Aorta (tissue), 5 donors: ENCODE results near the gene NDUFA8. TPM values are rescaled to one million over a fixed set of nuclear protein-coding genes. Genes with fewer than 3 reads are reported as not detected.

ENCODE experiments used
- ATAC-seq: fragments of 200-7000 bp; cut with Tn5 transposase; one replicate; pipeline ENCODE4 v1.9.1; 2022; ENCODE audit warnings: moderate library complexity; ENCODE audit not compliant: low FRiP score
- DNase-seq, 2 donors: peaks; one replicate each; pipeline ENCODE4 v3.0.0-alpha.2; 2020
- H3K27ac ChIP-seq, 2 donors: one replicate each; pipeline ENCODE4 v1.5.1; 2013; ENCODE audit warnings: low read length in 2 of 2, mild to moderate bottlenecking in 2 of 2, moderate library complexity in 2 of 2, control low read depth in 1 of 2, inconsistent platforms in 1 of 2, low read depth in 1 of 2
- H3K27me3 ChIP-seq, 2 donors: one replicate each; pipeline ENCODE4 v1.6.1; 2013; ENCODE audit warnings: control low read depth in 1 of 2, low read length in 1 of 2, mild to moderate bottlenecking in 1 of 2, moderate library complexity in 1 of 2; ENCODE audit not compliant: insufficient read depth in 2 of 2, control insufficient read depth in 1 of 2
- H3K36me3 ChIP-seq, 2 donors: one replicate each; pipeline ENCODE4 v1.6.1; 2013; ENCODE audit warnings: control low read depth in 1 of 2, low read length in 1 of 2, mild to moderate bottlenecking in 1 of 2; ENCODE audit not compliant: insufficient read depth in 2 of 2, control insufficient read depth in 1 of 2
- H3K4me1 ChIP-seq, 2 donors: one replicate each; pipeline ENCODE4 v1.6.1; 2013; ENCODE audit warnings: low read length in 2 of 2, control low read depth in 1 of 2, mild to moderate bottlenecking in 1 of 2, moderate library complexity in 1 of 2; ENCODE audit not compliant: insufficient read depth in 2 of 2, control insufficient read depth in 1 of 2
- H3K4me3 ChIP-seq, 2 donors: one replicate each; pipeline ENCODE4 v1.5.1; 2013; ENCODE audit warnings: low read length in 2 of 2, control low read depth in 1 of 2, mild to moderate bottlenecking in 1 of 2
- H3K9me3 ChIP-seq: one replicate; pipeline ENCODE4 v1.6.1; 2013; ENCODE audit warnings: mild to moderate bottlenecking, low read length; ENCODE audit not compliant: control insufficient read depth
- WGBS, 2 donors: extraction: QIAGEN DNeasy Blood & Tissue Kit; methylation state at CpG; one replicate each; pipeline ENCODE4 v1.1.7; 2013; 5-methylcytosine and 5-hydroxymethylcytosine counted together
- intact Hi-C, 2 donors: fragments of 100-400 bp; cut with DNase I; formaldehyde crosslinking; loops; one replicate each; pipeline versions ENCODE4 v1.14.2 to v1.15.0; 2022
- polyA plus RNA-seq, 2 donors: library from polyadenylated mRNA; stranded (reverse); fragments of 200-250 nt; gene quantifications; one replicate each; pipeline ENCODE4 v1.2.3, GENCODE V29; 2013
- total RNA-seq, 2 donors: library from RNA; stranded (reverse); fragmentation: NEBNext Ultra II Directional; extraction: Animal tissue kit (Norgen Biotek cat#: 25700); gene quantifications; one replicate each; pipeline ENCODE4 v1.2.1, GENCODE V29; 2021
- donor health status: healthy with polysubstance abuse.
- donor health status: Bipolar disorder and iron deficiency.
- donor health status: DM: no; HTN: no; CAD: no.
- donor health status: DM: no; HTN: no; CAD: no.
- donor health status: DM: yes; HTN: yes; CAD: no.

The NDUFA8 gene
- total and polyA plus RNA-seq, 4 donors = 25.3 to 65.6 (median 43.0) TPM

GRCh38 chr9:122155796-122156195 lies 3.8 kb downstream of the NDUFA8 start:
- WGBS, 2 donors = 83% methylated on average over 4 of the region's 4 CpGs
- Histone ChIP-seq H3K4me3 (no peak overlapping the region), H3K27me3 (no peaks in the 10 kb centered on the region), H3K27ac (no peak overlapping the region), H3K9me3 (no peaks in the 10 kb centered on the region), H3K36me3 (peaks cover 0 to 3% of the 10 kb centered on the region in 2 donors), H3K4me1 (peaks cover 0 to 2% of the 10 kb centered on the region in 2 donors)
- intact Hi-C loops = loop anchor here in 1 of 2 donors (5.0 kb wide), 1 partner anchor 107 kb away; the partner anchor contains the start of genes MRRF and RBM18
- ATAC-seq (no peak), DNase-seq (no peak)

- H3K36me3 ChIP-seq = peaks cover 0 to 6% of the 10 kb centered on the region in 2 donors
Observed at GRCh38 chr9:122151267-122151828, 8.2 kb downstream of the NDUFA8 start.

GRCh38 chr9:122145592-122145863 lies 14.1 kb downstream of the NDUFA8 start:
- no peak for ATAC-seq
- DNase-seq = no peak
- 92% methylated on average over 2 of the region's 2 CpGs for WGBS, 2 donors
- no peaks in the 10 kb centered on the region for H3K4me1 ChIP-seq
- intact Hi-C loops = no loop called here
- no peaks in the 10 kb centered on the region for H3K9me3 ChIP-seq
- peaks cover 10 to 12% of the 10 kb centered on the region in 2 donors for H3K36me3 ChIP-seq
- H3K27me3 ChIP-seq = no peaks in the 10 kb centered on the region
- H3K27ac ChIP-seq = no peak overlapping the region
- no peak overlapping the region for H3K4me3 ChIP-seq

More at GRCh38 chr9:122151267-122151828, 8.2 kb downstream of the NDUFA8 start:
- intact Hi-C loops = no loop called here
- no peak for DNase-seq
- WGBS, 2 donors = 82 to 86% methylated on average over 4 of the region's 4 CpGs
- Histone ChIP-seq H3K4me1 (no peaks in the 10 kb centered on the region), H3K4me3 (no peak overlapping the region), H3K27me3 (no peaks in the 10 kb centered on the region), H3K9me3 (no peaks in the 10 kb centered on the region), H3K27ac (no peak overlapping the region)
- ATAC-seq = no peak

- Histone ChIP-seq H3K9me3 (no peaks in the 10 kb centered on the region), H3K27ac (no peak overlapping the region), H3K4me1 (no peaks in the 10 kb centered on the region), H3K4me3 (no peak overlapping the region), H3K27me3 (no peaks in the 10 kb centered on the region), H3K36me3 (peaks cover 10 to 12% of the 10 kb centered on the region in 2 donors)
- DNase-seq (no peak), ATAC-seq (no peak)
- intact Hi-C loops = no loop called here
- WGBS, 2 donors = 89% methylated on average over 3 of the region's 3 CpGs
Observed at GRCh38 chr9:122144836-122145591, 14.6 kb downstream of the NDUFA8 start.

- DNase-seq (no peak), ATAC-seq (no peak)
- intact Hi-C loops = no loop called here
- no peak overlapping the region for H3K27ac ChIP-seq
- H3K36me3 ChIP-seq = peaks cover 10 to 12% of the 10 kb centered on the region in 2 donors
- WGBS, 2 donors = 87% methylated on average over 14 of the region's 14 CpGs
- no peaks in the 10 kb centered on the region for H3K4me1 ChIP-seq
- no peak overlapping the region for H3K4me3 ChIP-seq
- no peaks in the 10 kb centered on the region for H3K27me3 ChIP-seq
- H3K9me3 ChIP-seq = no peaks in the 10 kb centered on the region
Observed at GRCh38 chr9:122143876-122144405, 15.6 kb downstream of the NDUFA8 start.

- H3K27me3 ChIP-seq = no peaks in the 10 kb centered on the region
- H3K36me3 ChIP-seq = peaks cover 10 to 12% of the 10 kb centered on the region in 2 donors
- WGBS, 2 donors = 88 to 90% methylated on average over 1 of the region's 1 CpG
- DNase-seq = no peak
- H3K27ac ChIP-seq = no peak overlapping the region
- no peak for ATAC-seq
- H3K4me3 ChIP-seq = no peak overlapping the region
- no peaks in the 10 kb centered on the region for H3K4me1 ChIP-seq
- intact Hi-C loops = no loop called here
- H3K9me3 ChIP-seq = no peaks in the 10 kb centered on the region
Observed at GRCh38 chr9:122143296-122143695, 16.3 kb downstream of the NDUFA8 start.

GRCh38 chr9:122141671-122142070 lies 17.9 kb downstream of the NDUFA8 start:
- Histone ChIP-seq H3K4me3 (no peak overlapping the region), H3K36me3 (peaks cover 8 to 12% of the 10 kb centered on the region in 2 donors), H3K27me3 (no peaks in the 10 kb centered on the region), H3K27ac (no peak overlapping the region), H3K4me1 (no peaks in the 10 kb centered on the region), H3K9me3 (no peaks in the 10 kb centered on the region)
- ATAC-seq = no peak
- intact Hi-C loops = no loop called here
- no peak for DNase-seq
- WGBS, 2 donors = 87 to 89% methylated on average over 5 of the region's 5 CpGs

GRCh38 chr9:122140368-122141193 lies 19.0 kb downstream of the NDUFA8 start:
- ATAC-seq (no peak), DNase-seq (no peak)
- intact Hi-C loops = no loop called here
- 79 to 82% methylated on average over 8 of the region's 8 CpGs for WGBS, 2 donors
- Histone ChIP-seq H3K9me3 (no peaks in the 10 kb centered on the region), H3K36me3 (peaks cover 7 to 12% of the 10 kb centered on the region in 2 donors), H3K4me1 (no peaks in the 10 kb centered on the region), H3K27me3 (no peaks in the 10 kb centered on the region), H3K27ac (no peak overlapping the region), H3K4me3 (no peak overlapping the region)
